Activated CD4-positive, alpha-beta T cell treated with anti-CD3 and anti-CD28 coated beads, Interleukin-2, amount 50 U/mL, for 48 hours (primary cell): ENCODE data around the gene MATN4.

Experiments
- DNase-seq, 2 experiments: peaks; one replicate each; pipeline ENCODE4 v3.0.0-alpha.2; 2020

Gene MATN4

DNA sequence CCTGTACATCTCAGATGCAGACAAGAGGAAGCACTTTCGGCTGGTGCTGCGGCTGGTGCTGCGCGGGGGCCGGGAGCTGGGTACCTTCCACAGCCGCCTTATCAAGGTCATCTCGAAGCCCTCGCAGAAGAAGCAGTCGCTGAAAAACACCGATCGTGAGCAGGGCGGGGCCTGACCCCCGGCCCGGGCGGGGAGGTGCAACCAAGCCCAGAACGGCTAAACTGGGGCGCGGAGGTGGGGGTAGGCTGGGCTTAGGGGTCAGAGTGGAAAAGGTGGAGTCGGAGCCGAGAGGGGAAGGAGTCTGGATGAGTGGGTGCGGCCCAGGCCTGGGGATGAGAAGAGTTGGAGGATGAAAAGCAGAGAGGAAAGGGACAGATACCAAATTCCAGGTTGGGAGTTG lies 4.1 kb upstream of the MATN4 start:
- DNase-seq: no peak

DNA sequence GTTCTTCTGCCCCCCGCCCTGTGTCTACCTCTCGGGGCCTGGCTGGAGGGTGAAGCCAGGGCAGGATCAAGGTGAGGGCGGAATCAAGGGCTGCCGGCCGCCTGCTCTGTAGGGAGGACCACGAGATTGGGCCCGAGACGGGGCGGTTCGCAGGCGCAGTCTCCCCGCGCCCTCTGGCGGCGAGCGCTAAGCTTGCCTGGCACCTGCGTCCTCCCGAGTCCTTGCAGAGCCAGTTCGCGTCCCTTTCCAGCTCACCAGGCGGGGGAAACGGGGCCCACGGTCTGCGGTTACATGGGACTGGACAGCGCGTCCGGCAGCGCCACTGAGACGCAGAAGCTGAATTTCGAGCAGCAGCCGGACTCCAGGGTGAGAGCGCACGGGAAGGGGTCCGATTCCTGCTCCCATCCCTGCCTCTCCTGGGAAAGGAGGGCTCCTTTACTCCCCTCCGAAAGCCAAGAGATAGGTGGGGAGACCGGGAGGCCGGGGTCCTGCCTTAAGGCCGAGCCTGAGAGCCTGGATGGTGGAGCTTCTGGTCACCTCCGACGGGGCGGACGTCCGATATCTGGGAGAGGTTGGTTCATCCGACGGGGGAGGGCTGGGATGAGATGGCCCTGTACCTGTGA lies 3.6 kb upstream of the MATN4 start:
- DNase-seq: peak; percentile 74 to 80

DNA sequence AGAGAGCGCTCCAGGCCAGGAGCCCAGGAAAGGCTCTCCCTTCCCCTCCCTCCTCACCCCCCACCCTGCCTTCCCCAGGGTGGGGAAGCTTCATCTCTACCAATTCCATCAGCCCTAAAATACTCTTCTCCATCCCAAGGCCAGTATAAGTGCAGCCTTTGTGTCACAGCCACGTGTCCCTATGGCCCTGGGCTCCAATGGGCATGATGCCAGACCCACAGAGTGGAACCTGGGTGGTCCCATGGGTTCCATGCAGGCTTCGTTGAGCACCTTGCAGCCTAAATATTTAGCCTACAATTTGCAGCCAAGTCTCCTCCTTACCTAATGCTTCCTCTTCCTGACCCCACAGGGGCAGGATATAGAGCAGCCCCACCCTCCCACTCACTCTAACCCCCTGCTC lies 976 bp upstream of the MATN4 start:
- DNase-seq: no peak

DNA sequence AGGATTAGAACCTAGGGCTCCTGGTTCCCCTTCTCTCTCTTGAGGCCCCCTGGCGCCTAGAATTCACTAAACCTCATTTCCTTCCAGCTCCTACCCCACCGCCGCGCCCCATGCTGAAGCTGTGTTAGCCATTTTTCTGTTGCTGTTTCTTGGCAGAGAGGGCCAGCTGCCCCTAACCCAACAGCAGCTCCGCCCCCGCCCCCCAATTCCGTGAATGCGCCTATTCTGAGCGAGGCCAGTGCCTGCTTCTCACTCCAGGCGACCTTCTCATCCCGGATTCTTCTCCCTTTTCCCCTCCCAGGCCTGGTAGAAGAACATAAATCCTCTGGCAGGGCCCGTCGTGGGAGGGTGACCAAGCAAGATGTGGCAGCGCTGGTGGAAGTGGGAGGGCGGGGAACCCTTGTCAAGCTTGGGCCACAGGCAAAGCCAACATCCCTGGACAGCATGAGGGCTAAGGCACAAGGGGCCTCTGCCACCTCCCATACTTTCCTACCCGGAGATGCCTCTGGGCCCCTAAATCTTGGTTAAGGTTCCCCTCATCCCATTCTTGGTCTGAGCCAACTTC lies 941 bp downstream of the MATN4 start:
- no peak for DNase-seq

DNA sequence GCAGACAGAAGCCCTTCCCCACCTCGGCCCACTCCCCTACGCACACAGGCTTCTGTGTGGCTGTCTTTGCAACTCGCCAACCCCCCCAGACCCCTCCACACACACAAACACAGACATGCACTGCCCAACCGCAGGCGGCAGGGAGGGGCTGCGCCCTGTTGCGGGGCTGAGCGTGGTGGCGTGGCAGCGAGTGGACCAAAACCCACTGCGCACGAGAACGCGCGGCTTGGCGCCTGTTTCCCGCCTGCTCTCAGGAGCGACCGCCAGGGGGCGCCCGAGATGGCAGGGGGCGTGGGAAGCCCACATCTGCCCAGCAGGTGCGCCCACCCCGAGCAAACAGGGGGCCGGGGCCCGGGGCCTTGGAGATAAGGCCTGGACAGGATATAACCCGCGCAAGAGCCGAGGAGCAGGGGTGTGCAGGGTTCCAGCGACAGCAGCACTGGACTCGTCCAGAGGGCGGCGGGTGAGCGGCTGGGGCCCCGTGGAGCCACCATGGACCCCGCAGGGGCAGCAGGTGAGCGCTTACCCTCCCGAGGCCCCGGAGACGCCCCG lies 1.6 kb downstream of the MATN4 start, which contains the start of gene RBPJL:
RBPJL (plus strand) TSS at position 410 of the 552 bp plus-strand sequence; CDS start at position 493, 83 bp downstream.
- peak; percentile 50 to 60 for DNase-seq

DNA sequence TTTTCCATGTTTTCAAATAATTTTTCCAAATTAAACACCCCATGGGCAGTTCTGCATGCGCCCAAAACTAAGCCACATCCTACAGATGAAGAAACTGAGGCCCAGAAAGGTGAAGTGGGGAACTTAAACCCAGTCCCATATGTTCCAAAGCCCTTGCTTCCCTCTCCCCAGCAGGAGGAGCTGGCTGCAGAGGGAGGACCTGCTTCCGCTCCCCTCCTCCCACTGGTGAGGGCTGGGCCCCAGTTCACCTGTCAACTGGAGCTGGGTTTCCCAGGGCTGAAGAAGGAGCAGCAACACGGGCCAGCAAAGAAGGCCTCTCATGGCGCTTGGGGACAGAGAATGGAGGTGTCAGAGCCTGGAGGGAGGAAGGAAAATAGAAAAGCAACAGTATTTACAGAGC lies 2.8 kb downstream of the MATN4 start:
- no peak for DNase-seq

DNA sequence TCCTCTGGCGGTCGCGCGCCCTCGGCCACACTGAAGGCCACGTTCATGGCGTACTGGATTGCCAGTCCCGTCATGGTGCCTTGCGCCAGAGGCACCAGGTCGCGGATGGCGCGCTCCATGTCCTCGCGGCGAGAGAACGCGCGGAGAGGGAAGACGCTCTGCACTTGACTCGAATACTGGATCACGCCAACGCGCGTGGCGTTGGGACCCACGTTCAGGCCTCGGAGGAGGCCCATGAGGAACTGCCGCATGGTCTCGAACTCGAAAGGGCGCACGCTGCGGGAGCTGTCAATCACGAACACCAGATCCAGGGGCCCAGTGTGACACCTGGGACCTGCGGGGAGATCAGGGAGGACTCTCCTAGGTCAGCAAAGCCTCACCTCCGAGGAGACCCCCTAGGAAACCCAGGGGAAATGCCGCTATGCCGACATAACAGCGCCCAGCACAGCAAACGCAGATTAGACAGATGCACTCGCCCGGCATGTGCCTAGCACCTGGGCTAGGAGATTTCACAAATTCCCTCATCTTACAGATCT lies 3.6 kb downstream of the MATN4 start:
- DNase-seq: no peak

DNA sequence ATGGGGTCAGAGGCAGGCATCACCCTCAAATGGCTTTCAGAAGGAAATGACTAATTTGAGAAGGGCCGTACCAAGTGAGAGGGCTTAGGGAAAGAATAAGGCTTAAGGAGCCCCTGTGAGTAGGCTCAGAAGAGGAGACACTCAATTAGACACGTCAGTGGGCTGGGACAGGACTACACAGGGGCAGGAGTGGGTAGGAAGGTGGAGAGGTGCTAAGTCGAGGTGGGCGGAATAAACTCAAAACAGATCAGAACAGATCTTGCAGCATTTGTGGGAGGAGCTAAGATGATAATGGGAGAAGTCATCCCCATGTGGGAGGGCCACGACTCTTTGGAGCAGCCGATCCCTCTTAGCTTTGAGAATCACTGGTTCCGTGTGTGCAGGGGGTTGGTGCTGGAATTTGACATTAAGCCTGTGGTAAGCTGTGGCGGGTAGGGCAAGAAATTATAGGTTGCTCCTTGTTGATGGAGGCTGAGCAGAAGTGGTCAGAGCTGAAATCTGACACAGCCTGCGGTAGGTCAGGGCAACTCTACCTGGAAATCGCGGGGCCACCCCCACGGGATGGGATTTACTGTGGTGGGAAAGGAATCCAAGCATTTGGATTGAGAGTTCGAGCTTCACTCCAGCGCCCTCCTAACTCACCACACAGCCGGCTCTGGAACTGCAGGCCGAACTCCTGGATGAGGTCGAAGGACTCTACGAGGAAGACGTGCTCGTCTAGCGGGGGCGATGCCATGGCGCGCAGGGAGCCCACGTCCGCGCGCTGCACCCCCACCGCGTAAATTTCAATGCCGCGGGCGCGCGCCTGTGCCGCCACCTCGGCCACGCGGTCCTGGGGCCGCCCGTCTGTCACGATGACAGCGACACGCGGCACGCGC lies 4.3 kb downstream of the MATN4 start:
- no peak for DNase-seq

DNA sequence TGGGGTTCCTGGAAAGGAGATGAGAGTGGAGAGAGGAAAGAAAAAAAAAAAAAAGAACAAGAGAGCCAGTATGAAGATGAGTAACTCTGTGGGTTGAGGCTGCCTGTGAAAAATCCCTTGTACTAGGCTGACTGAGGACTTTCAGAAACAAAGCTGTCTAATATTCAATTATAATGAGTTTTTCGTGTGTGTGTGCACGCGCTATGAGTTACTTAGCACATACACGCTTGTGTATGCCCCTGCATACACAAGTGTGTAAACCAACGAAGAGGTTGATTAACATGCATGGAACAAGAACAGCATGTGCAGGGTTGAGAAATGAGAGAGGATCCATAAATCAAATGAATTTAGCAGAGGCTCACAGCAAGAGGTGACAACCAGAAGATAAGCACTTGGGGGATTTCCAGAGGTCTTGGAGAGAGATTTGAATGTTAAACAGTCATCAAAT lies 6.3 kb downstream of the MATN4 start:
- no peak for DNase-seq

DNA sequence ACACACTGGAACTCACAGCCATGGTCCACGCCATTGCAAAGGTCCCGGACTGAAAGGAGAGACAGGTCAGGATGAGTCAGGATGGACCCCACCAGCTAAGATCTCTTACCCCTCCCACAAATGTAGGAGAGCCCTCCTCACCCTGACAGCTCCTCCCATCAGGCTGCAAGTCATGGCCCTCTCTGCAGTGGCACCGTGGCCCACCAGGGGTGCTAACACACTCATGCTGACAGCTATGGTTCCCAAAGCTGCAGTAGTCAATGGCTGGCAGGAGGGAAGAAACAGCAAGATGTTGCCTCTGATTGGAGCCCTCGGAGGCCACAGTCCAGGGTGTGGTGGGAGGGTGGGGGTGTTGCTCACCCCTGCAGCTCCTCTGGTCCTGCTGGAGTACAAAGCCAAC lies 7.1 kb downstream of the MATN4 start:
- DNase-seq: peak; percentile 45 to 59

DNA sequence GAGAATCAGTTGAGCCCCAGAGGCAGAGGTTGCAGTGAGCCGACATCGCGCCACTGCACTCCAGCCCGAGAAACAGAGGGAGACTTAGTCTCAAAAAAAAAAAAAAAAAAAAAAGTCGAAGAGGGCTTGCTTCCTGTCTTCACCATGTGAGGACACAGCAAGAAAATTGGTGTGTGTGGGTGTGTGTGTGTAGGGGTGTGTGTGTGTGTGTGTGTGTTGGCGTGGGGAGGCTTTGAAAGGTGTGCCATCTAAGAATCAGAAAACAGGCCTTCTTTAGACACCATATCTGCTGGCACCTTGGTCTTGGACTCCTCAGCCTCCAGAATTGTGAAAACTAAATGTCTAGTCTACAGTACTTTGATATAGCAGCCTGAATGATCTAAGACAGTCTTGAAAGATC lies 8.3 kb downstream of the MATN4 start:
- DNase-seq: no peak

DNA sequence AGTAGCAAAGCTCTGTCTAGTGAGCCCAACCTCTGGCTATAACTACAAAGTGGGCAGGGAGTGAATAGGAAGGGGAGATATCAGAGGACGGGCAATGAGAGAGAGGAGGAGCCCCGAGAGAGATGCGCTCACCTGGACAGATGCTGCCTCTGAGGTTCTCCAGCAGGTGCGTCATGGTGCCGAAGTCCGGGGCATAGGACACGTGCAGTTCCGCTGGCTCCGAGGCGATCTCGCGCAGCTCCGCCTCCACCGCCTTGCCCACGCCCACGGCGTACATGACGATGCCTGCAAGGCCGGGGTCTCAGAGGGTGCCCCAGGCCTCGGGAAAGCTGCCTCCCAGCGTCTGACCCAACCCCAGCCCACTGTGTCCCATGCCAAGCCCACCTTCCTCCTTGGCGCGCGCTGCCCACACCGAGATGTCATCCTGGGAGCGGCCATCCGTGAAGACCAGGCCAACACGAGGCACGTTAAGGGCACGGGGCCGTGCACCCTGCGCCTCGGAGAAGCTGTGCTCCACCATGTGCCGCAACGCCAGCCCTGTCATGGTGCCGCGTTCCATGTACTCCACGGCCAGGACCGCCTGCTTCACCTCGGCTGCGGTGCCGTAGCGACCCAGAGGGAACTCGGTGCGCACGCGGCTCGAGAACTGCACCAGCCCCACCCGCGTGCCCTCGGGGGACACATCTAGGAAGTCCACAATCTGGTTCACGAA lies 10.2 kb downstream of the MATN4 start:
- DNase-seq: no peak

DNA sequence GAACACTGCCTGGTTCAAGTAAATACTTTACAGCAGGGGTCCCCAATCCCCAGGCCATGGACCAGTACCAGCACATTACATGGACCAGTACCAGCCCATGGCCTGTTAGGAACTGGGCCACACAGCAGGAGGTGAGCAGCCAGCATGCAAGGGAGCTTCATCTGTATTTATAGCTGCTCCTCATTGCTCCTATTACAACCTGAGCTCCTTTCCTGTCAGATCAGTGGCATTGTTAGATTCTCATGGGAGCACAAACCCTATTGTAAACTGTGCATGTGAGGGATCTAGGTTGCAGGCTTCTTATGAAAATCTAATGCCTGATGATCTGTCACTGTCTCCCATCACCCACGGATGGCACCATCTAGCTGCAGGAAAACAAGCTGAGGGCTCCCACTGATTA lies 13.4 kb downstream of the MATN4 start:
- DNase-seq: no peak

DNA sequence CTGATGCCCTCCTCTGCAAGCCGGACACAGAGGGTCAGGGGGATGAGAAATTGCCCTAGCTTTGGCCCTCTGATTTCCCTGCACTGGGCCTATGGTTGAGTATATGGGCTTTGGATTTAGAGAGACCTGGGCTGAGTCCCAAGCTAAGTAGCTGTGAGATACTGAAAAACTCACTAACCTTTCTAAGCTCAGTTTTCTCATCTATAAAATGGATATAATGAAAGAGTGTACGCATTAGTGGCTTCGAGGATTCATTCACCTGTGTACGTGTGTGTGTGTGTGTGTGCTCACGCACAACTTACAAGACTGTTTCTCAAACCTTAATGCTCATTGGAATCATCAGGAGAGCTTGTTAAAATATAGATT lies 14.1 kb downstream of the MATN4 start:
- no peak for DNase-seq

DNA sequence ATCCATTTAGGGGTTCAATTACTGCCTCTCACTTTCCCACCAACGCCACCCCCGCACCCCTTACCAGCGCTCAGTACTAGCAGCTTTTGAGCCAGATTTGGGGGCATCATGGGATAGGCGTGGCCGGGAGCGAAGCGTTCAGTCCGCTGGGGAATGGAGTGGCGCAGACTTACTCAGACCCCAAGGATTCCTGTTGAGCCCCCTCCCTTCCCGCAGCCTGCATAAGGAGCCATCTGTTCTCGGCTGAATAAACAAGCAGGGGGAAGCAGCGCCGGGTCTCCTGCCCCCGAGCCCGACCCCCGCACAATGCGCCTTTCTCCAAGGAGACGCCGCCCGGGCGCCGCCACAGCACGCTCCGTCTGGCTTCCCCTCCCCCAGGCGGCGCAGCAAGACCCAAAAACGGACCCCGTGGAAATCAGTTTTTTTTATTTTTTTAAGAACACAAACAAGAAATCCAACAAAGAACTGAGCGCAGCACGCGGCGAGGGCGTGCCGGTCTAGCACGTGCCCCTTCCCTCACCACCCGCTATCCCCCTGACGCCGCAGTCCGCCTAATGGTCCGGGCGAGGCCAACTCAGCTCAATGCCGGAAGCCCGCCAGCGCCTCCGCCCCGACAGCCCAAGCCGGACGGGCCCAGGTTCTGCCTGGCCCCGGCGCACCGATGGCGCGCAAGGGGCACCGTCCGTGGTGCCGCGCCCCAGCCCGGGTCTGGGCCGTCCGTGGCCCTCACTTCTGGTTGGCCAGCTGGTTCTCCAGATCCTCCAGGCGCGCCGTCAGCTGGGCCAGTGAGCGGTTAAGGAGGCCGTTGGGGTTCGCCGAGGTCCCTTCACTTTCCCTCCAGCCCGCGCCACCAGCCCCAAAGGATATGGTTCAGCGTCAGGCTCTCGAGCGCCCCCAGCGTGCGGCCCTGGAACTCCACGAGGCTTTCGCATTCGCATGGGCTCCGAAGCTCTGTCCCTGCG lies 14.8 kb downstream of the MATN4 start:
- DNase-seq: peak; percentile 92 to 93

DNA sequence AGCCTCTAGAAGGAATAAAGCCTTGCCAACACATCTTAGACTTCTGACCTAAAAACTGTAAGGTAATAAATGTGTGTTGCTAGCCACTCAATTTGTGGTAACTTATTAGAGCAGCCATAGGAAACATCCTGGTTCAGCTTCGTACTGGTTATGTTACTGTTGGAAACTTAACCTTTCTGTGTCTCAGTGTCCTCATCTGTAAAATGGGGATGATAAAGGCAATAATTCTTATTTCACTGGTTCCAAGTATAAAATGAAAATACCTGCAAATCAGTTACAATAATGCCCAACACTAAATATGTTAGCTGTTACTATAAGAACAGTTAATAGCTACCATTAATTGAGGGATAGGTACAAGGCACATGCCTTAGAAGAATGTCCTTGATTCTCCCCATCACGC lies 15.8 kb downstream of the MATN4 start:
- DNase-seq: no peak

DNA sequence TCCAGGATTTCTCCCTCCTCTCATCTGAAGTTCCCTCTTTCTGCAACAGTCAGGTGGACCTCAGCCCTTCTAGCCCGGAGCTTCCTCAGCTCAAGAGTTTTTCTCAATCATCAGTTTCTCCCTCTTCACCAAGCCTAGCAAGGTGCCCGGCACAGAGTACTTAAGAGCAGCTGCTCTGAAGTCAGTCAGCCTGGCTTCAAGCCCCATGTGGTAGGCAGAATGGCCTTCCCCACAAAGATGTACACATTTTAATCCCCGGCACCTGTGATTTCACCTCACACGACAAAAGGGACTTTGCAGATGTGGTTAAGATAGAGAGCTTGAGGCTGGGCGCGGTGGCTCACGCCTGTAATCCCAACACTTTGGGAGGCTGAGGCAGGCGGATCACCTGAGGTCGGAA lies 16.6 kb downstream of the MATN4 start:
- no peak for DNase-seq

DNA sequence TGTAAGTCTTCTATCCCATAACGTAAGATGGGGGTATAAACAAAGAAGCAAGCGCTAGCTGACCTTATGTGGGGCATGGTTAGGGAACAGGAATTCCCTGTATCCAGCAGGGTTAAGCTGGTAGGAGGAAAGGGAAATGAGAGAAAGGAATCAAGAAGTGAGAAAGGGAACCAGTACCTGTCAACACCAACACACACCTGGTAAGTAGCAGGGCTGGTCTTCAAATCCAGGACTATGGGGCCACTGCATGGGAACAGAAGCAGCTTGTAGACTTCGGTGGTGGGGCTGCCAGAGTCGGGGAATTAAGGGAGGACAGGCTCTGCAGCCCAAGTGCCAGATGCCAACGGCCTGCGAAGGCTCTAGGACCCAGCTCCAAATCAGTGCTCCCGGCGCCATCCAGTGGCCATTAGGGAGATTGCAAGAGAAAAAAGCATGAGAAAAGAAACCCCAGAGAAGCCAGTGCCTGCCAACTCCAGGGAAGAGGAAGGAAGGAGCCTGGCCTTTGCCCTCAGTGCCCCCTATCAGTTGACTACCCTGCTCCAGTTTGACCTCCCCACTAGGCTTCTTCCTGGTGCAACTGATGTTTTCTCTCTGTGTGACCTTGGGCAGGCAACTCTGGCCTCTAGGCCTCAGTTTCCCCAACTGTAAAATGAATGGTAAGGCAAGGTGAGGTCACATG lies 17.3 kb downstream of the MATN4 start:
- peak; percentile 79 to 82 for DNase-seq

DNA sequence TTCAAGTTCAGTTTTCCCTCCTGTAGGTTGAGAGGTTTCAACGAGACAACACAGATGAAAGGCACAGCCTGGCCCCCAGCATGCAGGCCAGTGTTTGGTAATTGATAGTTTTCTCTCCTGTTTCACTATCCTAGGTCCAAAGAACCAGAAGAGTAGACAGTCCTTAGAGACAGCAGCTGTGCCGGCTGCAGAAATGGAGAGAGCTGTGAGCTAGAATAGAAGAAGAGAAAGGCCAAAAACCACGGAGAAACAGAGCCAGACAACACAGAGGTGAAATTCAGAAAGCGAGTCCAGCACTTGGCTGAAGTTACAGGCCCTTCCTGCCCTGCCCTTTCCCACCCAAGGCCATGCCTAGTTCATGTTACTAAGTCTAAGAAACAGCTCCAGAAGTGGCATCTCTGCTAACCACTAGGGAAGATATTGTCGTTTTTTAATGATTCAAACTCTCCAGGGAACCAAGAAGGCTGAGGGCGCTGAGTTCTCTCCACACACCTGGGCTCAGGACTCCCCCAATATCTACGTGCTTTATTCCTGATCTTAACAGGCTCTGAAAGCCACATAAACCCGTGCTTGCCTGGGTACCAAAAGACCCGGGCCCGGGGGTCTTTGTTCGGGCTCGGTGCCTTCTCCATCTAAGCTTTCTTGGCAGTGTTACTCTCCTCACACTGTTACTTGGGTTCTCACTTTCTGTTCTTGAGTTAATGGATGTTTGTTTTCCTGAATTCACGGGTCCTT lies 18.0 kb downstream of the MATN4 start:
- DNase-seq: no peak

DNA sequence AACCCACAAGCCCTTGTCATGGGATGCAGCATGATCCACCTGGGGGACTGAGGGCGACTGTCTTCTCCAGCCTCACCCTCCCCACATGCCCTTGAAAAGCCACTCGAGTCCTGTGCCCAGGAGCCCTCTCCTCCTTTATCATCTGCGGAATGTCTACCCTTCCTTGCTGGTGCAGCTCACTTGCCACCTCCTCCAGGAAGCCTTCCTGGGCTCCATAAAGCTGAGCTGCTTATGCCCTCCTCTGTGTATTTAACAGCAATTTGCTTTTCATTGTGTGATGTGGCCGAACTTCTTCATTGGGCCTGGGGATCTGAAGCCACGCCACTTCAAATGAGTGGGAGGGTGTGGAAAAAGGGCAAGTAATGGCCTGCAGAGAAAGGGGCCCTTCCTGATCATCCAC lies 19.2 kb downstream of the MATN4 start:
- no peak for DNase-seq
